NCI-H1930 (cell line): ENCODE measurements around the gene PRPF31.
A peak's percentile ranks its signal among the peaks of the same experiment; 100 is the strongest.
"Not testable (repeated sequence)": the region's sequence is repeated elsewhere in the genome, so short reads cannot be mapped to it uniquely, and the experiment has no call there.

Source experiments
- DNase-seq, 2 experiments: peaks; one replicate each; lab custom pipeline; 2025; lab: John Stamatoyannopoulos, UW

The PRPF31 gene, protein sequence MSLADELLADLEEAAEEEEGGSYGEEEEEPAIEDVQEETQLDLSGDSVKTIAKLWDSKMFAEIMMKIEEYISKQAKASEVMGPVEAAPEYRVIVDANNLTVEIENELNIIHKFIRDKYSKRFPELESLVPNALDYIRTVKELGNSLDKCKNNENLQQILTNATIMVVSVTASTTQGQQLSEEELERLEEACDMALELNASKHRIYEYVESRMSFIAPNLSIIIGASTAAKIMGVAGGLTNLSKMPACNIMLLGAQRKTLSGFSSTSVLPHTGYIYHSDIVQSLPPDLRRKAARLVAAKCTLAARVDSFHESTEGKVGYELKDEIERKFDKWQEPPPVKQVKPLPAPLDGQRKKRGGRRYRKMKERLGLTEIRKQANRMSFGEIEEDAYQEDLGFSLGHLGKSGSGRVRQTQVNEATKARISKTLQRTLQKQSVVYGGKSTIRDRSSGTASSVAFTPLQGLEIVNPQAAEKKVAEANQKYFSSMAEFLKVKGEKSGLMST

DNA sequence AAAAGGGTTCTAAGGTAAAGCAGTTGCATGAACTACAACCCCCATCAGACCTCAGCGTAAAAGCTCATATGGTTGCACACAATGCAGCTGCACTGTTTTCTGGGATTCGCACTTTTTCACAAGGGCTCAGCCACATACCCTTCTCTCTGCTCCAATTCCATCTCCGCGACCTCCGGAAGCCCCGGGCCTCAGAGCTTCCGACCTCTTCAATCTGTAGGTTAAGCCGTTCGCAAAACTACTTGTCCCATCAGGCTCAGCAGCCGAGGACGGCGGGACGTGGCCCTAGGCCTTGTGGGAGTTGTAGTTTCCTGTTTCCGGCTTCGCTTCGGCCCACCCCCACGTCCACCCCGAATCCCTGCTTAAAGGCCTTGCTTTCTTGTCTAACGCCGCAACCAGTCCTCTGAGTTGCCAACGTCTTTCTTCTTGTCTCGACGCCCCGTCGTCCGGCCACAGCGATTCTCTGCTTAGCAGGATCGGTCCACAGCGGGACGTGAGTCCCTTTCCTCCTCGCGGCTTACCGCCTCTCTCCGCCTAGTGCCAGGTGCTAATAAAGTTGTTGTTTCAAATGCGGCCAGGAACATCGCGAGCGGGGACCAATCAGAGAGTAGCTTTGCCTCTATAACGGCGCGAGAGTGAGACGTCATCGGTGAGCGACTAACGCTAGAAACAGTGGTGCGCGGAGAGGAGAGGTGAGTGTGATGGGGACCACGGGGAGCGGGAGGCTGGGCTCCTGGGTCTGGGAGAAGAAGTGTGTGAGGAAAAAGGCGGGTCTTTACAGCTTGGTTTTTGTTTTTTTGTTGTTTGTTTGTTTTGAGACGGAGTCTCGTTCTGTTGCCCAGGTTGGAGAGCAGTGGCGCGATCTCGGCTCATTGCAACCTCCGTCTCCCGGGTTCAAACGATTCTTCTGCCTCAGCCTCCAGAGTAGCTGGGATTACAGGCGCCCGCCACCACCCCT lies at the start of gene PRPF31, which contains the start of gene TFPT:
Gene PRPF31, plus strand, starts transcription at position 646 of the 955 bp plus-strand sequence. CDS start 2,525 bp downstream, outside the sequence.
Gene TFPT, minus strand, starts transcription at position 549 of the 955 bp plus-strand sequence. Its CDS starts 388 bp downstream, at position 161.
- peak; percentile 96 to 99 for DNase-seq

DNA sequence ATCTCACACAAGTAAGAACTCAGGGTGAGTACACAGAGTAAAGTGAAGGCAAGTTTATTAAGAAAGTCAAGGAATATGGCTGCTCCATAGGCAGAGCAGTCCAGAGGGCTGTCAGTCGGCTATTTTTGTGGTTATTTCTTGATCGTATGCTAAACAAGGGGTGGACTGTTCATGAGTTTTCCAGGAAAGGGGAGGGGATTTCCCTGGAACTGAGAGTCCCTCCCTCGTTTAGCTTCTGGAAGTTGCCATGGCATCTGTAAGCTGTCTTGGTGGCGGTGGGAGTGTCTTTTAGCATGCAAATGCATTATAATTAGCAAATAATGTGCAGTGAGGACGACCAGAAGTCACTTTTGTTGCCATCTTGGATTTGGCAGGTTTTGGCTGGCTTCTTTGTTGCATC lies 46.1 kb upstream of the PRPF31 start:
- no peak for DNase-seq

DNA sequence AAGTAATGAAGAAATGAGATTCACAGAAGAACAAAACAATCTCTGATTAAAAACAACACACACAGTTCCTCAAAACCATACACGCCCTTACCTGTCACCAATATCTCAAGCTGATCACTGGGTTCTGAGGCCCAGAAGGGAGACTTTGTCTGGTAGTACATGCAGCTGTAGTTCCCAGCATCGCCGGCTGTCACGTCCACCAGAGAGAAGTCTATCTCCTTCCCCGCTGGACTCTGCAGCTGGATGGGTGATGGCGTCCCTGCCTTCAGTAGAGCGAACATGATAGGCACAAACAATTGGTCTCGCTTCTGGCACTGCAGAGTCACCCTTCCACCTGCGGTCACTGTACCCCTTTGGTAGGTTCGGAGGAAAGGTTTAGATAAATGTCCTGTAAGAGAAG lies 41.7 kb upstream of the PRPF31 start:
- DNase-seq = peak in 1 of 2 experiments; percentile 15

DNA sequence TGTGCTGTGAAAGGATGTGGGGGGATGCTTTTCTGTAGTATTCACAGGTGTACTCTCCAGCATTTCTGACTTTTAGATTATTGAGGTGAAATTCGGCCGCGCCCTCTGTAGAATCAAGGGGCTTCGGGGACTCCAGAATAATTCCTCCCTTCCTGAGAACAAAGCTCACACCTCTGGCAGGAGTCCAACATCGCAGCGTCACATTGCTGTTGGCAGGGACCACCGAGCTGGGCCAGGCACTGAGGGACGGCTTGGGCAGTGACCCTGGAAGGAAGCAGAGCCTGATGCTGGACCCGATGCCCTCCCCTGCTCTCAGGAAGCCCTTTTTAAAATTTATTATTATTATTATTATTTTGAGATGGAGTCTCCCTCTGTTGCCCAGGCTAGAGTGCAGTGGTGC lies 40.7 kb upstream of the PRPF31 start:
- no peak for DNase-seq

DNA sequence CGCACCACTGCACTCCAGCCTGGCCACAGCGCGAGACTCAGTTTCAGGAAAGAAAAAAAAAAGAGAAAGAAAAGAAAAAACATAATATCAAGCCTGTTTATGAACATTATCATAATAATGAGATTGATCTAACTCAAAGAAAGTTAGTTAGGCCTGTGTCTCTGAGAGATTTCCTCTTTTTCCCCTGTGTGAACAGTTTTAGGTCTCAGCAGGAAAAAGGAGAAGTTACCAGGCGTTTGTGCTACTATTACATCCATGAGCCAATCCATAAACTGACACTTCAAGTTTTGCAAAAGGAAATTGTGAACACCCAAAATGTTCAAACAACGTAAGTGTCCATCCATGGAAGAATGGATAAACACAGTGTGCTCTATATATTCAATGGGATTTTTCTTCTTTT lies 38.2 kb upstream of the PRPF31 start:
- no peak for DNase-seq

DNA sequence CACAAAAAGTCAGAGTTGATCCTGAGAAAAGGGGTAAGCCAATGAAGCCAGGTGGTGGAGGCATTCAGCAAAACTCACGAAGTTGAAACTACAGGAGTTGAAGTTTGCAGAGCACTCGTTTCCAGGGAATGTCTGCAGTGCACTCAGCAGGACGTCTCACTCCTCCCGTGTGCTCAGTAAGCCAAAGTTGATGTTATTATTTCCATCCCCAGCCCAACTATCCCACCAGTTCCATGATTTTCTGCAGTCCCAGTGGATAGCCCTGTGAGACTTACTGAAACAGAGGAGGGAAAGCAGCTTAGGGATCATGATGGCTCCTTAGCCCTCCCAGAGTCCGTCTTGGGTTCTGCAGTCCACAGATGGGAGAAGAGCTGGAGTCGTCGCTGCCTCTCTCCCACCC lies 34.5 kb upstream of the PRPF31 start, which contains the start of gene TARM1:
Gene TARM1, minus strand, starts transcription at position 334 of the 400 bp plus-strand sequence. Its CDS starts 25 bp downstream, at position 309.
- DNase-seq = no peak

DNA sequence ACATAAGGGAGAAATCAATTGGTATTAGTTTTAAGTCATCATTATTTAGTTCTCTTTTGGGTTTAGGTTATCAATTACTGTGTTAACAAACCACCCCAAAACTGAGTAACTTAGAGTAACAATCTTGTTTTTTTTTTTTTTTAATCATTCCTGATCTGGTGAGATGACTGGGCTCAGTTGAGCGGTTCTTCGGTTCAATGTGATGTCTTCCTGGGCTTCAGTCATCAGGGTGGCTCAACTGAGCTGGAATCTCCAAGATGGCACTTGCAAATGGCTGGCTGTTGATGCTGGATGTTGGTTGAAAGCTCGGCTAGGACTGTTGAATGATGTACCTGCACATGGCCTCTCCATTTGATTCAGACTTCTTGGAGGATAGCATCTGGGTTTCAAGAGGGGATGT lies 31.1 kb upstream of the PRPF31 start:
- DNase-seq = no peak

DNA sequence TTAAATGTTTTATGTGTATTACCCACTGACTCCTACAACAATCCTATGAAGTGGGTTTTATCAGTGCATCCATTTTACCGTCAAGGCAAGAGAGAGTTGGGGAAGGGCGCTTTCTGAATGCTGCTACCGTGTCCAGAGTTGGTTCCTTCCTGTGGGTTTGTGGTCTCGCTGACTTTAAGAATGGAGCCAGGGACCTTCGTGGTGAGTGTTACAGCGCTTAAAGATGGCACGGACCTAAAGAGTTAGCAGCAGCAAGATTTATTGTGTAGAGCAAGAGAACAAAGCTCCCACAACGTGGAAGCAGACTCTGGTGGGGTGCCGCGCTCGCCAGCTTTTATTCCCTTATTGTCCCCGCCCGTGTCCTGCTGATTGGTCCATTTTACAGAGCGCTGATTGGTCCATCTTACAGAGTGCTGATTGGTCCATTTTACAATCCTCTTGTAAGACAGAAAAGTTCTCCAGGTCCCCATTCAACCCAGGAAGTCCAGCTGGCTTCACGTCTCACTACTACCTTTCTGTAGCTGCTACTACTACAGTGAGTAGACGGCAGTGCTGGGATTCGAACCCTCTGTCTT lies 21.0 kb upstream of the PRPF31 start:
- DNase-seq = no peak

DNA sequence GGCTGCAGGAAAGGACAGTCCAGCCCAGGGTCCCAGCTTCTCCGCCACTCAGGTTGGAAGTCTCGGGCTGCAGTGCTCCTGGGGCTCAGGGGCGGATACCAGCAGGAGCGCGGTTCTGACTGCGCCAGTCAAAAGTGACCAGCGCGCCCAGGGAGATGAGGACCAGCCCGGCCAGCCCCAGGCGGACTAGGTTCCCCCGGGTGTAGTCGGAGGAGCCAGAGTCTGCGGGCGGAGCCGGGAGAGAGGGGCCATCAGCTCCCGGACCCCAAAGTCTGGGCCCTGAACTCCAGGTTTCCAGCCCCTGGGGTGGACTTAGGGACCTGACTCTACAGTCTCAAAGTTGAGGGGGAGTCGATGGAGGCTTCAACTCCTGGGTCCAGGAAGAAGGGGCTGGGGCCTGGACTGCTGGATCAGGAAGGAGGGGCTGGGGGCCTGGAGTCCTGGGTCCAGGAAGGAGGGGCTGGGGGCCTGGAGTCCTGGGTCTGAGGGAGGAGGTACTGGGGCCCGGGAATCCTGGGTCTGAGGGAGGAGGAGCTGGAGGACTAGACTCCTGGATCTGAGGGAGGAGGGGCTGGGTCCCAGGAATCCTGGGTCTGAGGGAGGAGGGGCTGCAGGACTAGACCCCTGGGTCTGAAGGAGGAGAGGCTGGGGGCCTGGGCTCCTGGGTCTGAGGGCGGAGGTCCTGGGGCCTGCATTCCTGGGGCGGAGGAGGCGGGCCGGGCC lies 20.3 kb upstream of the PRPF31 start:
- DNase-seq = no peak

DNA sequence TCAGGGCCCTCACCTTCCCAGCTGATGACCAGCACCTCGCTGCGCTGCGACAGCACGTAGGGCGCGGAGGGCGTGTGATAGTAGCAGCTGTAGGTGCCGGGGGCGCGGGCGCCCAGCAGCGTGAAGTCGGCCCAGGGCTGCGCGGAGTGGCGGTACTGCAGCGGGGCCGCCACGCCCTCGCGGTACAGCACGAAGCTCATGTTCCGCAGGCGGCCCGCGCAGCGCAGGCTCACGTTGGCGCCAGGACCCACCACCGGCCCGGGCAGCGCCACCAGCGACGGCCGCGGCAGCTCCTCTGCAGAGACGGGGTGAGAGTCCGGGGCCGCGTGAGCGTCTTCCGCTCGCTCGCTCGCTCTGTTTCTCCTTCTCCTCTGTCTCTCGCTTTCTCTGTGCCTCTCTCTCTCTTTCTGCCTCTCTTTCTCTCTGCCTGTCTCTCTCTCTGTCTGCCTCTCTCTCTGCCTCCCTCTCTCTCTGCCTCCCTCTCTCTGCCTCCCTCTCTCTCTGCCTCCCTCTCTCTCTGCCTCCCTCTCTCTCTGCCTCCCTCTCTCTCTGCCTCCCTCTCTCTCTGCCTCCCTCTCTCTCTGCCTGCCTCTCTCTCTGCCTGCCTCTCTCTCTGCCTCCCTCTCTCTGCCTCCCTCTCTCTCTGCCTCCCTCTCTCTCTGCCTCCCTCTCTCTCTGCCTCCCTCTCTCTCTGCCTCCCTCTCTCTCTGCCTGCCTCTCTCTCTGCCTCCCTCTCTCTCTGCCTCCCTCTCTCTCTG lies 19.5 kb upstream of the PRPF31 start:
- peak; percentile 21 to 44 for DNase-seq

DNA sequence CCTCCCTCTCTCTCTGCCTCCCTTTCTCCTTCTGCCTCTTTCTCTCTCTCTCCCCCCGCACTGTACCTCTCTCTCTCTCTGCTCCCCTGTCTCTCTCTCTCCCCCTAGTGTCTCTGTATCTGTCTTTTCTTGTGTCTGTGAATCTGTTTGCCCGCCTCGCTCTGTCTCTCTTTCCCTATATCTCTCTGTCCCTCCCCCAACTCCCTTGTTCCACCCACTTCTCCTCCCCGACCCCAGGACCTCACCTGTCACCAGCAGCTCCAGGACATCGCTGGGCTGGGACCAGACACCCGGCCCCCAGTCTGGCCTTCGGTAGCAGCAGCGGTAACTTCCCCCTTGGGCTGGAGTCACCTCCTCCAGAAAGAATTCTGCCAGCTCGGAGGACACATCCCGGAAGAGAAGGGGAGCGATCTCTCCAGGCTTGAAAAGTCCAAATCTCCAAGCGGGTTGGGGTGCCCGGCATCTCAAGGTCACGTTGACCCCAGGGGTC lies 18.9 kb upstream of the PRPF31 start:
- no peak for DNase-seq

DNA sequence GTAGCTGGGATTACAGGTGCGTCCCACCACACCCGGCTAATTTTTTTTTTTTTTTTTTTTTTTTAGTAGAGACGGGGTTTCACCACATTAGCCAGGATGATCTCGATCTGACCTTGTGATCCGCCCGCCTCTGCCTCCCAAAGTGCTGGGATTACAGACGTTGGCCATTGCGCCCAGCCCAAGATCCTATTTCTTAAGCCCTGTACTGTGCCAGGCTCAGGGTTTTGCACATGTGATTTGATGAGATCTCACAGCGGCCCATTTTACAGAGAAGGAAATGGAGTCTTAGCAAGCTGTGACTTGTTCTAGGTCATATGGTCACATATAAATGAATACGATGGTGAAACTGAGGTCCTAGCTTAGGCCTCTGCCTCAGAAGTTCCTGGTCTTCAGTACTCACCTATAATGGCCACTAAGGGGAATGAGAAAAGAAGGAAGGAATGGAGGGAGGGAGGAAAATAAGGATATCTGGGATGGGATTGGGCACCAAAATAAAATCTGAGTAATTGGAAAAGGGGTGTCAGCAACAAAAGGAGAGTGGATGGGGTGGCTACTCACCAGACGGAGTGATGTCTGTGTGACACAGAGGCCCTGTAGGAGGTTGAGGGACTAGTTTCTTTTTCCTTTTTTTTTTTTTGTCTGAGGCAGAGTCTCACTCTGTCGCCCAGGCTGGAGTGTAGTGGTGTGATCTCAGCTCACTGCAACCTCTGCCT lies 16.2 kb upstream of the PRPF31 start:
- DNase-seq = no peak

DNA sequence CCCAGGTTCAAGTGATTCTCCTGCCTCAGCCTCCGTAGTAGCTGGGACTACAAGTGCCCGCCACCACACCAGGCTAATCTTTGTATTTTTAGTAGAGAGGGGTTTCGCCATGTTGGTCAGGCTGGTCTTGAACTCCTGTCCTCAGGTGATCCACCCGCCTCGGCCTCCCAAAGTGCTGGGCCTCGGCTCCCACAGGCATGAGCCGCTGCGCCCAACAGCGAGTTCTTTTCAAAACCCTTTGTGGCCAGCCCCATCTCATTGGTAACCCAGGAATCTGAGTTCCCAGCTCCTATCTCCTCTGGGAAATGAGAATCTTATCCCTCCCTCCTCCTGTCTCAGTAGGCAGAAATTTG lies 15.7 kb upstream of the PRPF31 start:
- DNase-seq = not testable (repeated sequence)

DNA sequence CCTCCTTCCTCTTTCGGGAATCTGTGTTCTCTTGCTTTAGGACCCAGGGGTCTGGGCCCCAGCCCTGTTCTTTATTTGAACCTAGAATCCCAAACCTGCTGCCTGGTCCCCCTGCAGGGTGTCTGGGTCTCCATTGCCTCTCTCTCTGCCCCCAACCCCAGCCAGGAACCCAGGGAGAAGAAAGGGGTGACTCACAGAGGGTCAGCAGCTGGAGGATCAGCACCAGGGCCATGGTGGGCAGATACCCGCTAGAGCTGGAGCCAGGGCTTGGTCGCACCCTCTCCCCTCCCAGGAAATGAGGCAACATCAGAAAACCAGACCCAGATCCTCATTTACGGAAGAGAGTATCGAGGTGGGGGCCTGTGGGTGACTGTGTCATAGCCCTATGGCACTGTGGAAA lies 15.0 kb upstream of the PRPF31 start, which contains the start of gene OSCAR:
Gene OSCAR, minus strand, starts transcription at position 243 of the 400 bp plus-strand sequence. Its CDS starts 11 bp downstream, at position 232.
- no peak for DNase-seq

DNA sequence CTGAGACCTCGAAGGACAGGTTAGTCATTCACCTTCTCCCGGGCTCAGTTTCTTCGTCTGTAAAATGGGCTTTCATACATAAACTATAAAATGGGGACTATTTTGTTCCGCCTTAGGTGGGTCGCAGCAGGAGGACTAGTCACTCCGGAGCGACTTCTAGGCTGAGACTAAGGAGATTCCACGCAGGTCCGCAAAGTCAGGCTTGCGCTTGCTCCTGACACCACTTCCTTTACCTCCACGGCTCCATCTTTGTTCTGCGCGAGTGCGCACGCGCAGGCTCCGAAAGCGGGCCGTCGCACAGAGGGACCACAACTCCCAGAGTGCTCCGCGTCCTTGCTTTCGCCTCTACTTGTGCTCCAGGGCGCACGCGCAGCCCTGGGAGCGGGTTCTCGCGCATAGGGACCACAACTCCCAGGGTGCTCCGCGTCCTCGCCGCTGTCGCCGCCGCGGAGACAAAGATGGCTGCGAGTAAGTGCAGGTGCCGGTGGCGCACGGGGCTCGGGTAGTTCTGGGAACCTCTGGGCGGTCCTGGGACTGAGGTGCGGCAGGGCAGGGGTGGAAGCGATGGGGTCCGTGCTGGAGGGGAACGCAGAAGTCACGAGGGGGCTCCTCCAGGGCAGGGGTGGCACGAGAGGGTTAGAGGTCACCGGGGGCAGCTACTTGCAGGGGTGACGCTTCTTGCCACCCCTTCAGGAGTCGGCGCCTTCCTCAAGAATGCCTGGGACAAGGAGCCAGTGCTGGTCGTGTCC lies 13.0 kb upstream of the PRPF31 start, which contains the start of gene NDUFA3:
Gene NDUFA3, plus strand, starts transcription at position 435 of the 749 bp plus-strand sequence. Its CDS starts 24 bp downstream, at position 459.
- peak; percentile 99 to 100 for DNase-seq

DNA sequence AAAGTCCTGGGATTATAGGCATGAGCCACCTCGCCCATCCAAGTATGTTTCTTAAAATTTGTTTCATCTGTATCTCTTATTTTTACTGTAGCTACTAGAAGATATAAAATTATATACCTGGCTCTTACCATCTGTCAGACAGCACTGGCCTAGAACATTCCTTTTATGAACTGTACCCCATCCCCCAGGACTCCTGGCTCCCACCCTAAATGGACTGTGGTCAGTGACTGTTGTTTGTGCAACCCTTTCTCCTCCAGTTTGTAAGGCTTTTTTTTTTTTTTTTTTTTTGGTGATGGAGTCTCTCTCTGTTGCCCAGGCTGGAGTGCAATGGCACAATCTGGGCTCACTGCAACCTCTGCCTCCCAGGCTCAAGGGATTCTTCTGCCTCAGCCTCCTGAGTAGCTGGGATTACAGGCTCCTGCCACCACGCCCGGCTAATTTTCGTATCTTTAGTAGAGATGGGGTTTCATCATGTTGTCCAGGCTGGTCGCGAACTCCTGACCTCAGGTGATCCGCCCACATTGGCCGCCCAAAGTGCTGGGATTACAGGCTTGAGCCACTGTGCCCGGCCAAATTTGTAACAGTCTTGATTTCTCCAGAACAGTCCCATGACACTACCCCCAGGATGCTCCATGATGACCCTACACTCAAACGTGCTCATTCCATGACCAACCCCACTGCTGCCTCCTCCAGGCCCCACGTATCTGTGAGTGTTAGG lies 10.4 kb upstream of the PRPF31 start:
- DNase-seq = no peak

DNA sequence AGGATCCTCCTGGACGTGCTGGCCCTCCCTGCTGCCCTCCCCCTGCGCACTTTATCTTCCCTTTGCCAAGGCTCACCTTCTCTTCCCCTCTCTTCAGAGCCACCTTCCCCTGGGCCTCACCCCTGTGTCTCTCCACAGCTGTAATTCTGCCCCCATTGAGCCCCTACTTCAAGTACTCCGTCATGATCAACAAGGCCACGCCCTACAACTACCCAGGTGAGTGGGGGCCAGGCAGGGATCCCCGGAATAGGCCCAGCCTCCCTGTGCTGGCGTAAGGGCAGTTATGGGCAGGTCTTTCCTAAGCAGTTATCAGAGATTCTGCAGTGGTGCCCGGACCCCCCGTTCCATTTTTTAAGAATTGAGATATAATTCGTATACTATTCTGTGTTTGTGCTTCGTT lies 9.8 kb upstream of the PRPF31 start:
- no peak for DNase-seq

DNA sequence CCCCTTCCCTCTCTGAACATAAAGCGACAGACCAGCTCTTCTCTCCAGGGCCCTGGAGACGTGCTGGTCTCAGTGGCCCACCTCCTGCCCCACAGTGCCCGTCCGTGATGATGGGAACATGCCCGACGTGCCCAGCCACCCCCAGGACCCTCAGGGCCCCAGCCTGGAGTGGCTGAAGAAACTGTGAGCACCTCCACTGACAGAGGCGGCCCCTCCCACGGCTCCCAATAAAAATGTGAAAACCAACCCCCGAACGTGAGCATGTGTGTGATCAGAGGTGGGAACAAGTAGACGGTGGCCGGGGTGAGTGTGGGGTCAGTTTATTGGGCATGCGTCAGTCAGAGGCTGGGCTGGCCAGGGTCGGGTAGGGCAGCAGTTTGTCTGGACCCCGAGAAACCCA lies 8.8 kb upstream of the PRPF31 start:
- DNase-seq = no peak
